Neural progenitor cell (in vitro differentiated cells): ENCODE results near the gene ZNF787. TPM values are rescaled to one million over a fixed set of nuclear protein-coding genes. Genes with fewer than 3 reads are reported as not detected.

Experiments used
- DNase-seq: peaks from one replicate; pipeline ENCODE4 v3.0.0-alpha.2; 2016; ENCODE audit warnings: low spot score
- H2AFZ ChIP-seq: fragments of 200-600 bp; sonication (generic); replicated peaks from 2 replicates; pipeline ENCODE4 v1.6.1; 2016; ENCODE audit warnings: antibody characterized with exemption
- H3F3A ChIP-seq: fragments of 200-600 bp; sonication (generic); 2 replicates; pipeline ENCODE4 v1.6.1; 2016; ENCODE audit warnings: antibody characterized with exemption, low read depth
- H3K27ac ChIP-seq: fragments of 200-600 bp; sonication (generic); 2 replicates; pipeline ENCODE4 v1.5.1; 2016; ENCODE audit warnings: mild to moderate bottlenecking
- H3K27me3 ChIP-seq: fragments of 200-600 bp; sonication (generic); 2 replicates; pipeline ENCODE4 v1.6.1; 2016; ENCODE audit warnings: mild to moderate bottlenecking, moderate library complexity
- H3K36me3 ChIP-seq: fragments of 200-600 bp; sonication (generic); 2 replicates; pipeline ENCODE4 v1.5.1; 2016
- H3K4me1 ChIP-seq: fragments of 200-600 bp; sonication (generic); 2 replicates; pipeline ENCODE4 v1.6.1; 2016; ENCODE audit warnings: mixed run types
- H3K4me2 ChIP-seq: fragments of 200-600 bp; sonication (generic); 2 replicates; pipeline ENCODE4 v1.6.1; 2016
- H3K4me3 ChIP-seq: fragments of 200-600 bp; sonication (generic); 2 replicates; pipeline ENCODE4 v1.5.1; 2016
- H3K79me2 ChIP-seq: fragments of 200-600 bp; sonication (generic); 2 replicates; pipeline ENCODE4 v1.6.1; 2016; ENCODE audit warnings: low read depth
- H3K9ac ChIP-seq: fragments of 200-600 bp; sonication (generic); 2 replicates; pipeline ENCODE4 v1.6.1; 2016
- H3K9me3 ChIP-seq: fragments of 200-600 bp; sonication (generic); 2 replicates; pipeline ENCODE4 v1.5.1; 2016; ENCODE audit warnings: low read depth
- H4K20me1 ChIP-seq: fragments of 200-600 bp; sonication (generic); 2 replicates; pipeline ENCODE4 v1.6.1; 2016; ENCODE audit warnings: low read depth
- H3K27ac Mint-ChIP-seq: 3 replicates; pipeline ENCODE4 v1.8.0; 2021; ENCODE audit warnings: mixed read lengths
- H3K27me3 Mint-ChIP-seq: 2 replicates; pipeline ENCODE4 v1.8.0; 2022; ENCODE audit warnings: low read depth, mild to moderate bottlenecking, inconsistent platforms, moderate library complexity, mixed read lengths; ENCODE audit not compliant: insufficient read depth
- H3K36me3 Mint-ChIP-seq: 3 replicates; pipeline ENCODE4 v1.8.0; 2021; ENCODE audit warnings: mixed read lengths
- H3K4me1 Mint-ChIP-seq: 3 replicates; pipeline ENCODE4 v1.8.0; 2021; ENCODE audit warnings: mixed read lengths
- H3K4me3 Mint-ChIP-seq: 3 replicates; pipeline ENCODE4 v1.8.0; 2021; ENCODE audit warnings: mild to moderate bottlenecking, moderate library complexity, mixed read lengths
- H3K9me3 Mint-ChIP-seq: 3 replicates; pipeline ENCODE4 v1.8.0; 2020; ENCODE audit warnings: mixed read lengths
- CTCF ChIP-seq: fragments of 200-600 bp; sonication (generic); IDR thresholded peaks from 2 replicates; pipeline ENCODE4 v1.5.1; 2017; ENCODE audit warnings: antibody characterized with exemption, mild to moderate bottlenecking
- EZH2 ChIP-seq: fragments of 200-600 bp; sonication (generic); IDR thresholded peaks from 2 replicates; pipeline ENCODE4 v1.6.1; 2017; ENCODE audit warnings: antibody characterized with exemption, mild to moderate bottlenecking, moderate library complexity
- EZH2phosphoT487 ChIP-seq: fragments of 200-600 bp; sonication (generic); IDR thresholded peaks from 2 replicates; pipeline ENCODE4 v1.6.1; 2017; ENCODE audit warnings: antibody characterized with exemption
- total RNA-seq: library from RNA; depleted of rRNA; stranded (reverse); fragments of >200 nt; gene quantifications from 2 replicates; pipeline ENCODE4 v1.2.3, GENCODE V29; 2015; ENCODE audit warnings: low replicate concordance

The ZNF787 gene
- total RNA-seq, 1 donor from 2014 or later, result 2.2 TPM

GRCh38 chr19:56136362-56136761 lies 15.3 kb upstream of the ZNF787 start:
- Histone ChIP-seq H3K79me2 (no peaks in the 10 kb centered on the region), H2AFZ (peak overlapping the region; percentile 99), H3K36me3 (no peaks in the 10 kb centered on the region), H3K9me3 (no peaks in the 10 kb centered on the region), H3K4me1 (peaks cover 28% of the 10 kb centered on the region), H3K27ac (peak overlapping the region; percentile 67), H3K27me3 (no peaks in the 10 kb centered on the region), H3F3A (peaks cover 51% of the 10 kb centered on the region), H3K9ac (no peak overlapping the region), H4K20me1 (no peaks in the 10 kb centered on the region), H3K4me2 (peak overlapping the region; percentile 57), H3K4me3 (no peak overlapping the region)
- Mint-ChIP-seq H3K4me3 (no peak overlapping the region), H3K9me3 (no peaks in the 10 kb centered on the region), H3K36me3 (no peaks in the 10 kb centered on the region), H3K4me1 (peaks cover 34% of the 10 kb centered on the region), H3K27ac (peak overlapping the region; percentile 86), H3K27me3 (peaks cover 3% of the 10 kb centered on the region)
- peak; percentile 35 for DNase-seq
- TF ChIP-seq EZH2, result no peak
- TF ChIP-seq CTCF, result no peak
- TF ChIP-seq EZH2phosphoT487, result no peak

DNA sequence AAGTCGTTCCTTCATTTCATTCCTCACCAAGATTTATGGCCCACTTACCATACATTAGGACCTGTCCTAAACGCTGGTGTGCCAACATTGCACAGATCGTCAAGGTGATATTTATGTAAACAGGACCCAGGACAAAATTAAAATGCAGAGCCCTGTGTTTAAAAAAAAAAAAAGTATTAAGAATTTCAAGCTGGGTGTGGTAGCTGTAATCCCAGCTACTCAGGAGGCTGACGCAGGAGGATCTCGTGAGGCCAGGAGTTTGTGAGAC lies 13.5 kb upstream of the ZNF787 start:
- no peak for DNase-seq
- Mint-ChIP-seq H3K27ac (peak overlapping the region; percentile 29), H3K9me3 (no peaks in the 10 kb centered on the region), H3K4me3 (peak overlapping the region; percentile 17), H3K27me3 (peaks cover 3% of the 10 kb centered on the region), H3K36me3 (no peaks in the 10 kb centered on the region), H3K4me1 (peaks cover 26% of the 10 kb centered on the region)
- Histone ChIP-seq H3K9ac (no peak overlapping the region), H2AFZ (no peak overlapping the region), H3K79me2 (no peaks in the 10 kb centered on the region), H3K27ac (no peak overlapping the region), H3K4me2 (no peak overlapping the region), H3K4me3 (no peak overlapping the region), H3K27me3 (no peaks in the 10 kb centered on the region), H3K4me1 (peaks cover 21% of the 10 kb centered on the region), H3F3A (peaks cover 42% of the 10 kb centered on the region), H3K9me3 (no peaks in the 10 kb centered on the region), H3K36me3 (no peaks in the 10 kb centered on the region), H4K20me1 (no peaks in the 10 kb centered on the region)
- no peak for TF ChIP-seq EZH2
- TF ChIP-seq EZH2phosphoT487, result no peak

DNA sequence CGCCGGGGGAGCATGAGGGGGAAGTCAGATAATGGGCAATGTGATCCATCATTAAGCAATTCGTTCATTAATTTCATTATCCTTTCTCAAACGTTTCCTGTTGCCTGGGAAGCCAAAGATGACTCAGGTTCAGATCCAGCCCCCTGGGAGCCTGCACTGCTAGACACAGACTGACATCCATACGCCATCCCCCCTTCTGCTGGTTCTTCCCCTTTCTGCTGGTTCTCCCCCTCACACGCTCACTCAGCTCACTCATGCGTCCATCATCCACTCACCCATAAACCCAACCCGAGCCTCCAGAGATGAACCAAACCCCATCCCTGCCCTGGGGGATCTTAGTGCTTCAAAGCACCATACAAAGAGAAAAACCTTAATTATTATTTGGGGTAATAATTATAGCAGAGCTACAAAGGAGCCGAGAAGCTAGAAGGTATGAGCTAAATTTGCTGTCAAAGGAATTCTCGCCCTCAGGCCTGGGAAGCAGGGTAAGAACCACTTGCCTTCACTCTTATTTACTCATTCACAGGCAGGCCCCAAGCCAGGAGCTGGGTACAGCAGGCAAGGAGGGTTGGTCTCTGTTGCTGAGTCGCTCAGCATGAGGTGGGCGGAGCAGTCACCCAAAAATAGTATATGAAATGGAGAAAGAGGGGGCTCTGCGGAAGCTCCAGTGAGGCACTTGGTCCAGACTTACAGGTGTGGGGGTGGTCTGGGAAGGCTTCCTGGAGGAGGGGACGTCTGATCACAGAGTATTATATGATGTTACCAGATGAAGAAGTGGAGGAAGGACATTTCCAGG lies 13.0 kb upstream of the ZNF787 start:
- Histone ChIP-seq H2AFZ (no peak overlapping the region), H3K27me3 (no peaks in the 10 kb centered on the region), H3K9ac (no peak overlapping the region), H3F3A (peaks cover 42% of the 10 kb centered on the region), H3K79me2 (no peaks in the 10 kb centered on the region), H3K4me3 (no peak overlapping the region), H3K27ac (no peak overlapping the region), H3K4me2 (no peak overlapping the region), H4K20me1 (no peaks in the 10 kb centered on the region), H3K9me3 (no peaks in the 10 kb centered on the region), H3K36me3 (no peaks in the 10 kb centered on the region), H3K4me1 (peaks cover 21% of the 10 kb centered on the region)
- TF ChIP-seq CTCF (no peak), EZH2phosphoT487 (no peak), EZH2 (no peak)
- DNase-seq, result no peak
- peak overlapping the region; percentile 82 for H3K27ac Mint-ChIP-seq
- H3K36me3 Mint-ChIP-seq, result no peaks in the 10 kb centered on the region
- H3K27me3 Mint-ChIP-seq, result peaks cover 3% of the 10 kb centered on the region
- H3K4me1 Mint-ChIP-seq, result peaks cover 24% of the 10 kb centered on the region
- peak overlapping the region; percentile 17 for H3K4me3 Mint-ChIP-seq
- H3K9me3 Mint-ChIP-seq, result no peaks in the 10 kb centered on the region

DNA sequence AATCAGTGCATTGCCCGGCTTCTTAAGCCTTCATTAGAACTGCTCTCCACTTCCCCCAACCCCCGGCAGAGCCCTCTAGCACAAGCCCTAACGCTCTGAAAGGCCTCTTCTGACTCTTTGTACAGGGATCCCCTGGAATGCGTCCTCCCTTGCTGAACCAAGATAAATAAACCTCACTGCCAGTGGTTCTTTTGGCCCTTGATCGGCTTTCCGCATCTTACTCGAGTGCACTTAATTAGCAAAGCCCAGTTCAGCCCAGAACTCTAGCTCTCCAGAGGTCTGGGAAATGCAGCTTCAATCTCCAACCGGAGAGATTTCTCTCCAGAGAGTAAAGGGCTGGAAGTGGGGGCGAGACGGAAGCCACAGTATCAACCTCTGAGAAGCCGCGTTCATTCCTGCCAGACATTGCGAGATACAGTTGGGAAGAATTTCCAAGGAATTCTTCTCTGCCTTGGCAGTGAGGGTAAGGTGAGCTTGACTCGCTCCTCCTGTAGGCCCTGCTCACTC lies 11.3 kb upstream of the ZNF787 start:
- Mint-ChIP-seq H3K9me3 (no peaks in the 10 kb centered on the region), H3K4me3 (peak overlapping the region; percentile 37), H3K27ac (peak overlapping the region; percentile 94), H3K4me1 (peaks cover 22% of the 10 kb centered on the region), H3K27me3 (peaks cover 3% of the 10 kb centered on the region), H3K36me3 (no peaks in the 10 kb centered on the region)
- Histone ChIP-seq H3K4me1 (peaks cover 21% of the 10 kb centered on the region), H3K27ac (peak overlapping the region; percentile 98), H3K27me3 (no peaks in the 10 kb centered on the region), H3K9me3 (no peaks in the 10 kb centered on the region), H2AFZ (peak overlapping the region; percentile 97), H3K4me3 (peak overlapping the region; percentile 12), H4K20me1 (no peaks in the 10 kb centered on the region), H3K79me2 (no peaks in the 10 kb centered on the region), H3F3A (peaks cover 42% of the 10 kb centered on the region), H3K4me2 (peak overlapping the region; percentile 67), H3K36me3 (no peaks in the 10 kb centered on the region), H3K9ac (peak overlapping the region; percentile 14)
- no peak for TF ChIP-seq EZH2phosphoT487
- no peak for TF ChIP-seq CTCF
- no peak for TF ChIP-seq EZH2
- DNase-seq, result peak; percentile 91
